GM19328 (cell line): ENCODE results near the gene DUSP7.
A peak's percentile ranks its signal among the peaks of the same experiment; 100 is the strongest.

Experiments used
- ATAC-seq: cut with Tn5 transposase; IDR thresholded peaks from one replicate; pipeline ENCODE4 v1.9.1; 2021; ENCODE audit warnings: mild to moderate bottlenecking, moderate library complexity; ENCODE audit not compliant: unreplicated experiment

Gene DUSP7

GRCh38 chr3:52030714-52031310, 25.6 kb downstream of the DUSP7 start:
- no peak for ATAC-seq

GRCh38 chr3:52029535-52029934, 26.8 kb downstream of the DUSP7 start:
- no peak for ATAC-seq

- ATAC-seq = no peak
Observed at GRCh38 chr3:52029053-52029452, 27.3 kb downstream of the DUSP7 start.

- ATAC-seq = no peak
Observed at GRCh38 chr3:52028572-52028971, 27.8 kb downstream of the DUSP7 start.

GRCh38 chr3:52026041-52026440, 30.3 kb downstream of the DUSP7 start:
- ATAC-seq = no peak

GRCh38 chr3:52025453-52025852, 30.9 kb downstream of the DUSP7 start:
- no peak for ATAC-seq

- no peak for ATAC-seq
Observed at GRCh38 chr3:52024765-52025452, 31.5 kb downstream of the DUSP7 start.

GRCh38 chr3:52023860-52024764, 32.3 kb downstream of the DUSP7 start:
- ATAC-seq = peak; percentile 49

- ATAC-seq = no peak
Observed at GRCh38 chr3:52023101-52023770, 33.1 kb downstream of the DUSP7 start.

GRCh38 chr3:52022323-52023100, 33.9 kb downstream of the DUSP7 start:
- no peak for ATAC-seq

- no peak for ATAC-seq
Observed at GRCh38 chr3:52021489-52022268, 34.7 kb downstream of the DUSP7 start.

- no peak for ATAC-seq
Observed at GRCh38 chr3:52020796-52021195, 35.6 kb downstream of the DUSP7 start.

- no peak for ATAC-seq
Observed at GRCh38 chr3:52019352-52020080, 36.9 kb downstream of the DUSP7 start.

GRCh38 chr3:52018319-52019000, 37.9 kb downstream of the DUSP7 start:
- ATAC-seq = no peak

GRCh38 chr3:52017586-52017985, 38.8 kb downstream of the DUSP7 start:
- no peak for ATAC-seq

- ATAC-seq = no peak
Observed at GRCh38 chr3:52015438-52016228, 40.7 kb downstream of the DUSP7 start.

- ATAC-seq = no peak
Observed at GRCh38 chr3:52014613-52015012, 41.8 kb downstream of the DUSP7 start.
